LoVo (cell line): Measurements from ENCODE around the gene TRIM38.
"Not testable (repeated sequence)": the region's sequence is repeated elsewhere in the genome, so short reads cannot be mapped to it uniquely, and the experiment has no call there.

Source experiments
- DNase-seq: peaks from one replicate; pipeline ENCODE4 v3.0.0-alpha.2; 2016; ENCODE audit warnings: low spot score

The TRIM38 gene

GRCh38 chr6:25971187-25971821 lies 8.7 kb downstream of the TRIM38 start:
- DNase-seq = peak; percentile 42

DNA sequence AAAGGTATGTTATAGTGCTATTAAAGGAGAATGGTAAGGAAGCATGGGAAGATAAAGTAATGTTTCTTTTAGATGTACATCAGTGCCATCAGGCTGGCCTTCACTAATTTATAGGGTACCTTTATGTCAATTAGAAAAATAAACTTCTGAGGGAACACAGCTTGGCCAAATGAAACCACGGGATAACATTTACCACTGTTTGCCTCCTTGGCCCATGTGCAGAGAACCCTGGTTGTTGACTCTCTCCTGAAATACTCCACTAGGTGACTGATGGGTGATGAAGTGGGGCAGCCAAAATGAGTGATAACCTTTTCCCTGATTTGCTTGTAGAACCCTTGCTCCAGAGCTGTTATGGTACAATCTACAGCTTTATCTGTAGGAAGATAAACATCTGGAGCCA lies 9.5 kb downstream of the TRIM38 start:
- no peak for DNase-seq

GRCh38 chr6:25972902-25973301 lies 10.3 kb downstream of the TRIM38 start:
- DNase-seq = no peak

DNA sequence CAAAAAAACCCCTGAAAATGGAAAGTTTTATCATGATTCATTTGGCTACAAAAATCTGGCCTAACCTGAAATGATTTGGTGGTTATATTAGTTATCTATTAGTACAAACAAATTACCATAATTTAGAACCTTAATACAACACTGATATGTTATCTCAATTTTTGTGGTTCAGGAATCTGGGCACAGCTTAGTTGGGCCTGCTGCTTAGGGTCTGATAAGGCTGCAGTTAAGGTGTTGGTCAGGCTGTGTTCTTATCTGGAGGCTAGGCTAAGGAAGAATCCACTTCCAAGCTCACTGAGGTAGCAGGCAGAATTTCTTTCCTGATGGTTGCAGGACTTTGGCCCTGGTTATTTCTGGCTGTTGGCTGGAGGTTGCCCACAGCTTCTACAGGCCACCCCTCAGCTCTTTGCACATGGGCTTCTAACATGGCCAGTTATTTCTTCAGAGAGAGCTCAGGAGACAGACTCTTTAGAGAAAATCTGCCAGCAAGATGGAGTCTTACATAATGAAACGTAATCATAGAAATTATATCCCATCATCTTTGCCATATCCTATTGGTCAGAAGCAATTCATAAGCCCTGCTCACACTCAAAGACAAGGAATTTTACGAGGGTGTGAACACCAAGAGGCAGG lies 11.4 kb downstream of the TRIM38 start:
- no peak for DNase-seq

- DNase-seq = no peak
Measured at GRCh38 chr6:25975923-25976560, 13.4 kb downstream of the TRIM38 start.

GRCh38 chr6:25980935-25981334 lies 18.3 kb downstream of the TRIM38 start:
- no peak for DNase-seq

- DNase-seq = no peak
Measured at GRCh38 chr6:25981568-25982263, 19.1 kb downstream of the TRIM38 start.

DNA sequence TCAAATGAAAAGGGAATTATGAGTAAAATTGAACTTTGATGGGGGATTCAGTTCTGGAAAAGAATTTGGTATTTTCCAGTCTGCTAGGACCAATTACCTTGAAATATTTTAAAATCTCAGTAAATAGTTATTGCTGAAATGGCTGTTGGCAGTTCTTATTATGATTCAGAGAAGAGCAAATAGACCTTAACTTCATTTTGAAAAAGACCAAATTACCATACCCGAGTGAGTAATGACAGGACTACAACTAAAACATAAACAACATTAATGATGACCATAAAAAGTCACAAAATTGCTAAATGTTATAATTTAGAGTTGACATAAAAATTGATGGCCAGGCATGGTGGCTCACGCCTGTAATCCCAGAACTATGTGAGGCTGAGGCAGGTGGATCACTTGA lies 21.7 kb downstream of the TRIM38 start:
- no peak for DNase-seq

GRCh38 chr6:25987845-25988244 lies 25.2 kb downstream of the TRIM38 start:
- DNase-seq = no peak

DNA sequence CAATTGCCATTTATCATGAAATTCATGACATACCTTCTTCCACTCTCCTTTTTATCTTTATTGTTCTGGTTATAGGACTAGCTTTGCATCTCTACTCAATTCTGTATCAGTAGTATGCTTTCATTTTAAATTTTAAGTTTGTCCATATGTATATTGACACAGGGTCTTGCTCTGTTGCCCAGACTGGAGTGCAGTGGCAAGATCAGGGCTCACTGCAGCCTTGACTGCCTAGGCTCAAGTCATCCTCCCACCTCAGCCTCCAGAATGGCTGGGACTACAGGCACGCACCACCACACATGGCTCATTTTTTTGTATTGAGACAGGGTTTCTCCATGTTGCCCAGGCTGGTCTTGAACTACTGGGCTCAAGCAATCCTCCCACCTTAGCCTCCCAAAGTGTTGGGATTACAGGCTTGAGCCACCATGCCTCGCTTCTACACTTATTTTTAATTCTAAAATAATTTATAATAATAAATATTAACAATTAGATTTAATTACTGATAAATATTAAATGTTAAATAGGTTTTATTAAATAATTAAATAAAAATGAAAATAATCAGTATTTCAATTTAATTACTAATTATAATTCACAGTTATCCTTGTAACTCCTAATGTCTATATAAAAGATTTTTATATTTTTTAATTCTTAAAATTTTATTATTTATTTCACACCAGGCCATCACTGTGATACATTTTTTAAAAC lies 27.7 kb downstream of the TRIM38 start:
- no peak for DNase-seq

- peak; percentile 38 for DNase-seq
Measured at GRCh38 chr6:25991785-25992412, 29.3 kb downstream of the TRIM38 start.

DNA sequence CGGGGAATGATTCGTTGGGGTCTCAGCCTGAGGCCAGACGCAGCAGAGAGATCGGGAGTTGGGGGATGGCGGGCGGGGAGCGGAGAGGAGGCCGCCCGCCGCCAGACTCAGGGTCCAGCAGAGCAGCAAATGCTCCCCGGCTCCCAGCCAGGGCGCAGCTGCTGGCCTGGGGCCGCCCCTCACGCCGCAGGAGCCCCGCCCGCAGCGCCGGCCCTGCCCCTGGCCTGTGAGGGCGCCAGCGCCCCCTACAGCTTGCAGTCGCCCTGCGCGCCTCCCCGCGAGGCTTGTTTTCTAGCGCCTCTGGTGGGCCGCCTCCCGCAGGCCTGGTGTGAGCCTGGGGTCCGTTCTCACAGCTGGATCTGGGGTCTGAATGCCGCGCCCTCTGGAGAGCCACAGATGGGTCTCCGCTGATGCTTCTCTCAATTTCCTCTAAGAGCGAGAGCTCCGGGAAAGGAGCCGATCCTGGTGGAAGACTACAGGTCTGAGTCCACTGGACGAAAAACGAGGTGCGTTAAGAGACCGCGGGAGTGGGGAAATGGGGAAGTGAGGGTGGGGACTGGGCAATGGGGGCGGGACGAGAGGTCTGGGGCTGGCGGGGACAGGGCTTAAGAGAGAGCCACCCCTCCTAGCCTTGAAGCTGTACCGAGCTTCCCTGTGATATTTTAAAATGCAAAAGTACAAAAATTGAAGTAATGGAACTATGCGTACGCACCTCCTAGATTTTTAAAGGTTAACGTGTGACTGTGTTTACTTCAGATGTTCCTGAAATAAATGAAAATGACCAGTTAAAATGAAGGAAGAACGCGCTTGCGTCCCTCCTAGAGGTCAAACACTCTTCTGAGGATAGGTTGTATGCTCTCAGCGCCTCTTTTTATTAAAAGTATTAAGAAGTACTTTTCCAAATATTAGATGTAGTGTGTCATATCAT lies 30.1 kb downstream of the TRIM38 start:
- DNase-seq = peak; percentile 89

- not testable (repeated sequence) for DNase-seq
Measured at GRCh38 chr6:25993341-25993684, 30.7 kb downstream of the TRIM38 start.

GRCh38 chr6:25995507-25995906 lies 32.9 kb downstream of the TRIM38 start:
- no peak for DNase-seq

GRCh38 chr6:25997921-25998320 lies 35.3 kb downstream of the TRIM38 start:
- DNase-seq = no peak

- no peak for DNase-seq
Measured at GRCh38 chr6:25998379-25998778, 35.8 kb downstream of the TRIM38 start.

- DNase-seq = not testable (repeated sequence)
Measured at GRCh38 chr6:25999225-25999624, 36.6 kb downstream of the TRIM38 start.

DNA sequence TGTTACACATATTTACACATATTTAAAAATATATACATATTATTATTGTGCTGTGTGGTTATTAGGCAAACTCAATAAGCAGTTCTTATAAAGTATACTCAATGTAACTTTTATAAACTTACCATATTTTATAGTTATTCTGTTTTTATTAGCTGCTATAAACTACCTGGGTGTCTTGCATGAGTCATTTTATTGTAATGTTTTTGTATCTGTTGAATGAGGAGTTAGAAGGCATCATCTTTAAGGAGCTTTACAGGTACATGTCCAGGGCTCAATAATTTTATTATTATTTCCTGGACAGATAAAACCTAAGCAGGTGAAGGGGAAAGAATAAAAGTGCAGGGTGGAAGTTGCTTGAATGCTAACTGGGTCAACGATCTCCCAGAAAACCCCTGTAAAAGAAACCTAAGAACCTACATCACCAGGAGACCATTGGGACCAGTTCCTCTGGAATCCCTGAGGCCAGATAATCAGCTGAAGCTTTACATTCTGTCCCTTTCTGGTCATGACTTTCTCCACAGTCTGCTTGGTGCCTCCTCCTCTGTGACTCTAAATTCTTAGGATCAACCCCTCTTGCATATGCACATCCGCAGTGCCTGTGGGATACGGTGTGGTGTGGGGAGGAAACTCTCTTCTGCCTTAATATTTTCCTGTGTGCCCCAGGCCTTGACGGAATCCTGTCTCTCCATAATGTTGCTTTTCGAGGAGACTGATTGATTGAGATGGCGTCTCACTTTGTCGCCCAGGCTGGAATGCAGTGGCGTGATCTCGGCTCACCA lies 38.0 kb downstream of the TRIM38 start:
- no peak for DNase-seq

GRCh38 chr6:26003102-26003694 lies 40.6 kb downstream of the TRIM38 start:
- DNase-seq = peak; percentile 51
